OCI-LY7 (cell line): Measurements from ENCODE around the gene CHCHD6. TPM values are rescaled to one million over a fixed set of nuclear protein-coding genes. Genes with fewer than 3 reads are reported as not detected.

Experiments
- BruUV-seq: library from RNA; stranded (reverse); fragments of 400-500 nt; replicated peaks from 2 replicates; lab custom pipeline; 2021; lab: Mats Ljungman, UMichigan
- CTCF ChIA-PET: fragments of 300-600 bp; sonication (Branson Sonifier 250); formaldehyde crosslinking; loops from one replicate; lab custom pipeline; 2022; ENCODE audit warnings: antibody characterized with exemption; ENCODE audit not compliant: unreplicated experiment; lab: Charles Lee
- POLR2A ChIA-PET: fragments of 300-600 bp; sonication (Branson Sonifier 250); formaldehyde crosslinking; loops from one replicate; lab custom pipeline; 2022; ENCODE audit warnings: antibody characterized with exemption; lab: Charles Lee
- DNase-seq: peaks from one replicate; pipeline ENCODE4 v3.0.0-alpha.2; 2015; ENCODE audit warnings: low spot score
- H2AFZ ChIP-seq: fragments of 200-600 bp; sonication (generic), shearing (Covaris generic); 2 replicates; pipeline ENCODE4 v1.6.1; 2014; ENCODE audit warnings: mild to moderate bottlenecking, antibody characterized with exemption, low read length, moderate library complexity
- H3K27ac ChIP-seq: fragments of 200-600 bp; sonication (generic); 2 replicates; pipeline ENCODE4 v1.5.1; 2014; ENCODE audit warnings: mixed run types, low read depth, mild to moderate bottlenecking, moderate library complexity, low read length, inconsistent platforms; ENCODE audit not compliant: poor library complexity, severe bottlenecking
- H3K36me3 ChIP-seq: fragments of 200-600 bp; sonication (generic); 2 replicates; pipeline ENCODE4 v1.6.1; 2014; ENCODE audit warnings: mild to moderate bottlenecking, antibody characterized with exemption, low read length, moderate library complexity, mixed read lengths; ENCODE audit not compliant: insufficient read depth
- H3K4me1 ChIP-seq: fragments of 200-600 bp; sonication (generic); 2 replicates; pipeline ENCODE4 v1.5.1; 2014; ENCODE audit warnings: mild to moderate bottlenecking, low read length; ENCODE audit not compliant: insufficient read depth, poor library complexity, severe bottlenecking
- H3K4me2 ChIP-seq: fragments of 200-600 bp; sonication (generic); 2 replicates; pipeline ENCODE4 v1.6.1; 2014; ENCODE audit warnings: mild to moderate bottlenecking, low read length
- H3K4me3 ChIP-seq: fragments of 200-600 bp; sonication (generic); 2 replicates; pipeline ENCODE4 v1.5.1; 2014; ENCODE audit warnings: mild to moderate bottlenecking, low read depth, low read length; ENCODE audit not compliant: poor library complexity, severe bottlenecking
- H3K79me2 ChIP-seq: fragments of 200-600 bp; sonication (generic); 2 replicates; pipeline ENCODE4 v1.6.1; 2016; ENCODE audit warnings: low read depth, mild to moderate bottlenecking, low read length, moderate library complexity, mixed read lengths; ENCODE audit not compliant: insufficient read depth
- H3K9me2 ChIP-seq: fragments of 200-600 bp; sonication (generic); 2 replicates; pipeline ENCODE4 v1.6.1; 2016; ENCODE audit warnings: mild to moderate bottlenecking, low read length, mixed read lengths; ENCODE audit not compliant: insufficient read depth
- H3K9me3 ChIP-seq: fragments of 200-600 bp; sonication (generic); 2 replicates; pipeline ENCODE4 v1.6.1; 2014; ENCODE audit warnings: mild to moderate bottlenecking, mixed run types, low read length, mixed read lengths
- H4K20me1 ChIP-seq: fragments of 200-600 bp; sonication (generic); 2 replicates; pipeline ENCODE4 v1.6.1; 2014; ENCODE audit warnings: mild to moderate bottlenecking, antibody characterized with exemption, low read length, moderate library complexity, mixed read lengths; ENCODE audit not compliant: insufficient read depth
- EZH2phosphoT487 ChIP-seq: fragments of 200-600 bp; sonication (generic); IDR thresholded peaks from 2 replicates; pipeline ENCODE4 v1.6.1; 2018; ENCODE audit warnings: low read depth, borderline replicate concordance, mild to moderate bottlenecking, mixed run types, antibody characterized with exemption, low read length, moderate library complexity, mixed read lengths
- intact Hi-C: fragments of 100-400 bp; cut with micrococcal nuclease; formaldehyde crosslinking; loops from one replicate; pipeline ENCODE4 v1.10.0; 2022; ENCODE audit not compliant: unreplicated experiment
- total RNA-seq, 2 experiments: library from RNA; depleted of rRNA in 1 of 2; stranded (reverse); fragments of >200 nt in 1 of 2; shearing (Covaris generic) in 1 of 2; gene quantifications; 2 replicates each; pipeline ENCODE4 v1.2.3, GENCODE V29; 2014 to 2022
- TF ChIP-seq, protein P1 (sequence below): fragments of 200-600 bp; sonication (generic); conservative IDR thresholded peaks from 2 replicates; pipeline ENCODE4 v1.5.1; 2014; ENCODE audit warnings: mild to moderate bottlenecking, antibody characterized with exemption, low read length, moderate library complexity, mixed read lengths

CHCHD6 gene
- total RNA-seq, 2 experiments from 2014 or later: 14.7 to 21.2 TPM

DNA sequence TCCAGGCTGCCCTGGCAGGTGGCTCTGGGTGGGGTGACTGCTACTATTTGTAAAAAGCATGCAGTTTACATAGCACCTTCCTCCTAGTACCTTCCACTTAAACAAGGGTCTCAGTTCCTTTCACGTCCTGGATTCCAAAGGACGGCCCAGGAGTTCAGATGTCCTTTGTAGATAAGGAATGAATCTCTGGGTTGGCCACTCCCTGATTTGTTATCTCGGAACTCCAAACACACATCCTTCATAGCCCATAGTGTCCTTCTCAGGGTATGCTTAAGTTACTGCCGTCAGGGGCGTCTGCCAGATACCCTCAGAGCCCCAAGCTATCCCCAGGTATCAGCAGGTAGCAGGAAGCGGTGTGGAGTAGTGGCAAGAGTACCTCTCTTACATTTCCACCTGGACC is 177.8 kb downstream of the CHCHD6 start:
- Histone ChIP-seq H3K79me2 (no peaks in the 10 kb centered on the region), H3K4me3 (no peak overlapping the region), H3K4me2 (no peak overlapping the region), H3K9me2 (no peaks in the 10 kb centered on the region), H3K9me3 (no peaks in the 10 kb centered on the region), H3K4me1 (no peaks in the 10 kb centered on the region), H3K27ac (no peak overlapping the region), H4K20me1 (no peaks in the 10 kb centered on the region), H2AFZ (no peak overlapping the region), H3K36me3 (no peaks in the 10 kb centered on the region)
- no peak for TF ChIP-seq EZH2phosphoT487
- TF ChIP-seq, protein P1, sequence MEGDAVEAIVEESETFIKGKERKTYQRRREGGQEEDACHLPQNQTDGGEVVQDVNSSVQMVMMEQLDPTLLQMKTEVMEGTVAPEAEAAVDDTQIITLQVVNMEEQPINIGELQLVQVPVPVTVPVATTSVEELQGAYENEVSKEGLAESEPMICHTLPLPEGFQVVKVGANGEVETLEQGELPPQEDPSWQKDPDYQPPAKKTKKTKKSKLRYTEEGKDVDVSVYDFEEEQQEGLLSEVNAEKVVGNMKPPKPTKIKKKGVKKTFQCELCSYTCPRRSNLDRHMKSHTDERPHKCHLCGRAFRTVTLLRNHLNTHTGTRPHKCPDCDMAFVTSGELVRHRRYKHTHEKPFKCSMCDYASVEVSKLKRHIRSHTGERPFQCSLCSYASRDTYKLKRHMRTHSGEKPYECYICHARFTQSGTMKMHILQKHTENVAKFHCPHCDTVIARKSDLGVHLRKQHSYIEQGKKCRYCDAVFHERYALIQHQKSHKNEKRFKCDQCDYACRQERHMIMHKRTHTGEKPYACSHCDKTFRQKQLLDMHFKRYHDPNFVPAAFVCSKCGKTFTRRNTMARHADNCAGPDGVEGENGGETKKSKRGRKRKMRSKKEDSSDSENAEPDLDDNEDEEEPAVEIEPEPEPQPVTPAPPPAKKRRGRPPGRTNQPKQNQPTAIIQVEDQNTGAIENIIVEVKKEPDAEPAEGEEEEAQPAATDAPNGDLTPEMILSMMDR: no peak
- ChIA-PET CTCF (no interaction called here), POLR2A (no interaction called here)
- DNase-seq: no peak
- intact Hi-C loops: no loop called here
- no TSS peak for BruUV-seq

DNA sequence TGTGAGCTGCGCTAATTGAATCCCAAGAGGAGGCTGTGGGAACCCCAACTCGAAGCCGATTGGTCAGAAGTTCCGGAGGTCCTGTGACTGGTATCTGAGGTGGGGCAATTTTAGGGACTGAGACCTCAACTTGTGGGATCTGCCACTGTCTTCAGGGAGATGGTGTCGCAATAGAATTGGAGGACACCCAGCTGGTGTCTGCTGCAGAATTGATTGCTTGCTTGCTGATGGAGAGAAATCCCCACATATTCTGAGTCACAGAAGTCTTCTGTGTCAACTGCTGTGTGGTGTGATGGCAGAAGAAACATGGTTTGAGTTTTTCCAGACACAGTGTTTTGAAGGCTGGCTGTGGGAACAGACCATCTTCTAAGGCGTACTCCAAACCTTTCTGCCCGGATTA is 179.2 kb downstream of the CHCHD6 start:
- POLR2A ChIA-PET: no interaction called here
- CTCF ChIA-PET: no interaction called here
- Histone ChIP-seq H2AFZ (no peak overlapping the region), H3K79me2 (no peaks in the 10 kb centered on the region), H3K9me3 (no peaks in the 10 kb centered on the region), H3K36me3 (no peaks in the 10 kb centered on the region), H3K4me2 (no peak overlapping the region), H3K9me2 (no peaks in the 10 kb centered on the region), H4K20me1 (no peaks in the 10 kb centered on the region), H3K4me1 (no peaks in the 10 kb centered on the region), H3K27ac (no peak overlapping the region), H3K4me3 (no peak overlapping the region)
- intact Hi-C loops: no loop called here
- BruUV-seq: no TSS peak
- no peak for DNase-seq
- no peak for TF ChIP-seq EZH2phosphoT487
- TF ChIP-seq, protein P1: no peak

DNA sequence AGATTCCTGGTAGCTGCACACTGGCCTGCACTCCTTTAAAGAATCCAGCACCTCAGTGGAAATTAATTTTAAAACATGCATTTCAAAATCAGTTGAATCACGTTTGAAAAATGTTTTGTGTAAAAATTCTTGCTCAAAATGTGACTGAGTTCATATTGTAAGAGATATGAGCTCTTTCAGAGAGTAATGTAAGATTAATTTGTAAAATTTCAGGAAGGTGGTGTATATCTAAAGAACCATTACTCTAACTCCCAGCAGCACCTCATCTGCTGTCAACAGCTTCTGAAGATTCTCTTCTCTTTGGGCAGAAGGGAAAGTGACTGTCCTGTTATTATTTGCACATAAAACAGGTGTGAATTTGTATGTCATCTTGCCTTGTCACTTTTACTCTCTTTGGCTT is 181.4 kb downstream of the CHCHD6 start:
- Histone ChIP-seq H3K9me2 (no peaks in the 10 kb centered on the region), H3K36me3 (no peaks in the 10 kb centered on the region), H3K4me2 (no peak overlapping the region), H2AFZ (no peak overlapping the region), H3K27ac (no peak overlapping the region), H3K4me3 (no peak overlapping the region), H4K20me1 (no peaks in the 10 kb centered on the region), H3K9me3 (no peaks in the 10 kb centered on the region), H3K4me1 (no peaks in the 10 kb centered on the region), H3K79me2 (no peaks in the 10 kb centered on the region)
- ChIA-PET POLR2A (no interaction called here), CTCF (no interaction called here)
- DNase-seq: no peak
- BruUV-seq: no TSS peak
- TF ChIP-seq, protein P1: no peak
- intact Hi-C loops: no loop called here
